Adipose tissue (tissue), 3 donors: ENCODE data around the gene NADK. TPM values are rescaled to one million over a fixed set of nuclear protein-coding genes. Genes with fewer than 3 reads are reported as not detected.

Experiments
- H3K27ac ChIP-seq: one replicate; pipeline ENCODE4 v1.5.1; 2013; ENCODE audit warnings: low read depth, low read length
- WGBS, 3 donors: extraction: QIAGEN DNeasy Blood & Tissue Kit; methylation state at CpG; one replicate each; pipeline ENCODE4 v1.1.7; 2013; 5-methylcytosine and 5-hydroxymethylcytosine counted together
- polyA plus RNA-seq, 3 donors: library from polyadenylated mRNA; stranded (reverse); fragments of 200-250 nt; gene quantifications; one replicate each; pipeline ENCODE4 v1.2.3, GENCODE V29; 2013
- donor health status: healthy with polysubstance abuse.
- donor health status: Bipolar disorder and iron deficiency.
- donor health status: healthy.

The NADK gene
- polyA plus RNA-seq, 3 donors = 33.2 to 131 (median 73.2) TPM

- 98 to 99% (median 98%) methylated on average over 4 of the region's 4 CpGs for WGBS, 3 donors
These were observed 4.4 kb downstream of the NADK start for GRCh38 chr1:1773874-1774273.

DNA sequence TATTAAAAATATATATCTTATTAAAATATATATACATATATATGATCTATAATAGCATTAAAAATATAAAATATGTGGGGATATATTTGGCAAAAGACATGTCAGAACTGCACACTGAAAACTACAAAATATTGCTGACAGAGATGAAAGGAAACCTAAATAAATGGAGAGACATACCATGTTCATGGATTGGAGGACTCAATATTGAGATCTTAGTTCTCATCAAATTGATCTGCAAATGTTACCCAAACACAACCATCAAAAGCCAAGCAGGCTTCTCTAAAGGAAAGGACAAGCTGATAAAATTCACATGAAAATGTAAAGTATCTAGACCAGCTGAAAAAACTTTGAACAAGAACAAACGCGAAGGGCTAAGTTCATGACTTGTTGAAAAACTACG lies 7.2 kb downstream of the NADK start:
- WGBS, 3 donors = 92 to 99% (median 95%) methylated on average over 3 of the region's 3 CpGs

More at GRCh38 chr1:1773874-1774273, 4.4 kb downstream of the NADK start:
- no peak overlapping the region for H3K27ac ChIP-seq

GRCh38 chr1:1770102-1770501 lies 8.2 kb downstream of the NADK start:
- H3K27ac ChIP-seq = no peak overlapping the region
- 95 to 100% (median 97%) methylated on average over 3 of the region's 3 CpGs for WGBS, 3 donors

More for the DNA sequence above, 7.2 kb downstream of the NADK start:
- no peak overlapping the region for H3K27ac ChIP-seq

GRCh38 chr1:1768249-1768992 lies 9.8 kb downstream of the NADK start:
- WGBS, 3 donors = 83 to 95% (median 93%) methylated on average over 7 of the region's 7 CpGs
- no peak overlapping the region for H3K27ac ChIP-seq

DNA sequence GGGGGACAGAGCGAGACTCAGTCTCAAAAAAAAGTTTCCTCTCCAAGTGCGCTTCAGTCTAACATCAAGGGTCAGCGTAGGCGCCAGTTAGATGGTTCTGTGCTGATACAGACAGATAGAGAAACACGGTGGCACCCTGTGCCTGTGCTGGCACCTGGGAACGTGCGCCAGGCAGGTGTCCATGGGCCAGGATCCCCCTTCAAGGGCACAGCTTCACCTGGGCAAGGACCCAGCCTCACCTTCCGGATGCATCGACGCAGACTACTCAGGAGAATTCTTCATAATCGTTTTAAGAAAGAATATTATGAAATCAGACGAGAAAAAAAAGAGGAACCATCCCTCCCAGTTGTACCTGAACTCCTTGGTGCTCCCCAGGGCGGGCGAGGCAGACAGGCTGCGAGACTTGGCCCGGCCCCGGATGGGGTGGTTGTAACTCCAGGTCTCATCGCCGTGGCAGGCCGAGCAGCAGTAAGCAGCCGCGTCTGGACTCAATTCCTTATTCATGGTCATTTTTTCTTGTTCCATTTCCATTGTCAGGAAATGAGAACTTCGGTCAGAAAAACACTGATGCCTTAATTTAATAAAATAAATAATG lies 13.3 kb downstream of the NADK start:
- H3K27ac ChIP-seq = no peak overlapping the region
- 64 to 84% (median 78%) methylated on average over 23 of the region's 23 CpGs for WGBS, 3 donors

GRCh38 chr1:1763657-1764621 lies 14.3 kb downstream of the NADK start:
- no peak overlapping the region for H3K27ac ChIP-seq
- WGBS, 3 donors = 58 to 74% (median 62%) methylated on average over 32 of the region's 32 CpGs

DNA sequence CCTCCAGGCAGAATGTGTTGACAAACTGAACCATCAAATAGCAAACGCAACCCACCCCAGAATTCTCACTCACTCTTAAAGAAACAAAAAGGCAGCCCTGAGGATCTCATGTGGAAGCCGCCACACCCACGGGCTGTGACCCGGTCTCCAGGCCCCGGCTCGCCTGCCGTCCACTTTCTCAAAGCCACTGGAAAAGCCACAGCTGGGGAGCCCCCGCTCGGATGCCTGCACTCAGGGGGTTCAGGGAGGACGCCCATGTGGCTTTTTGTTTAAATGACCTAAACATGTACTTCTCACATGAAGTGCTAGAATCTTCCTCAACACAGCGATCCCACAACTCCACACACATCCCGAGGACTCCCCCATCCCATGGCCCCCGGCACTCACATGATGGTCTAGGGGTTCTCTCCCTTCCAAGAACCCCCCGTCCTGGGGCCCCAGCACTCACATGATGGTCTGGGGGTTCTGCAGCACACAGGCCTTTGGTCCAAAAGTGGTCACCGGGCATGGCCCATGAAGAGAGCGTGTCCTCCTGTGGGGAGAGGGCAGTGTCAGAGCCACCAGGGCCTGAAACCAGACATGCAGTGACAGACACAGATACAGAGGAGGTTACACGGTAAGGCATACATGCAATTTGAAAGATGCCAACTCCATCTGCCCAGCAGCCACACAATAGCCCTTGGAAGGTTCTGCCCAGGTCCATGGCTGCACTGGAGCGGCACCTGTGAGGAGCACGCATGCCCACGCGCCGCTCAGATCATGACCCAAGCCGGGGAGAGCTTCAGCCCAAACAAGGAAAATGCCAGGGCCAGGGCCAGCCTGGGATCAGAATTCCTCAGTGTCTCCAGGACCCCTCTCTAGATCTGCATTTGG lies 16.5 kb downstream of the NADK start:
- H3K27ac ChIP-seq = no peak overlapping the region
- 93 to 96% (median 94%) methylated on average over 23 of the region's 23 CpGs for WGBS, 3 donors

DNA sequence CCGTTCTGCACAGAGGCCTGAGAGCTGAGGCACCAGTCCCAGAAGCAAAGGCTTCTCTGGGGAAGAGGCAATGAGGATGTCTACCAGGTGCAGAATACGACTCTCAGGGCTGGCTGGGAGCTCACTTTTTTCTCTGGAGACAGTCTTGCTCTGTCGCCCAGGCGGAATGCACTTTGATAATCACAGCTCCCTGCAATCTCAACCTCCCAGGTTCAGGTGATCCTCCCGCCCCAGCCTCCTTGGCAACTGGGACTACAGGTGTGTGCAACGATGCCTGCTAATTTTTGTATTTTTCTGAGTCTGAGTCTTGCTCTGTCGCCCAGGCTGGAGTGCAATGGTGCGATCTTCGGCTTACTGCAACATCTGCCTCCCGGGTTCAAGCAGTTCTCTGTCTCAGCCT lies 17.6 kb downstream of the NADK start:
- H3K27ac ChIP-seq = no peak overlapping the region
- WGBS, 3 donors = 94 to 96% (median 94%) methylated on average over 10 of the region's 10 CpGs

GRCh38 chr1:1760345-1760650 lies 18.0 kb downstream of the NADK start:
- no peak overlapping the region for H3K27ac ChIP-seq

GRCh38 chr1:1759456-1760344 lies 18.6 kb downstream of the NADK start:
- 86 to 91% (median 90%) methylated on average over 35 to 37 of the region's 37 CpGs for WGBS, 3 donors
- no peak overlapping the region for H3K27ac ChIP-seq

More at GRCh38 chr1:1760345-1760650, 18.0 kb downstream of the NADK start:
- 92 to 96% (median 94%) methylated on average over 20 of the region's 20 CpGs for WGBS, 3 donors

DNA sequence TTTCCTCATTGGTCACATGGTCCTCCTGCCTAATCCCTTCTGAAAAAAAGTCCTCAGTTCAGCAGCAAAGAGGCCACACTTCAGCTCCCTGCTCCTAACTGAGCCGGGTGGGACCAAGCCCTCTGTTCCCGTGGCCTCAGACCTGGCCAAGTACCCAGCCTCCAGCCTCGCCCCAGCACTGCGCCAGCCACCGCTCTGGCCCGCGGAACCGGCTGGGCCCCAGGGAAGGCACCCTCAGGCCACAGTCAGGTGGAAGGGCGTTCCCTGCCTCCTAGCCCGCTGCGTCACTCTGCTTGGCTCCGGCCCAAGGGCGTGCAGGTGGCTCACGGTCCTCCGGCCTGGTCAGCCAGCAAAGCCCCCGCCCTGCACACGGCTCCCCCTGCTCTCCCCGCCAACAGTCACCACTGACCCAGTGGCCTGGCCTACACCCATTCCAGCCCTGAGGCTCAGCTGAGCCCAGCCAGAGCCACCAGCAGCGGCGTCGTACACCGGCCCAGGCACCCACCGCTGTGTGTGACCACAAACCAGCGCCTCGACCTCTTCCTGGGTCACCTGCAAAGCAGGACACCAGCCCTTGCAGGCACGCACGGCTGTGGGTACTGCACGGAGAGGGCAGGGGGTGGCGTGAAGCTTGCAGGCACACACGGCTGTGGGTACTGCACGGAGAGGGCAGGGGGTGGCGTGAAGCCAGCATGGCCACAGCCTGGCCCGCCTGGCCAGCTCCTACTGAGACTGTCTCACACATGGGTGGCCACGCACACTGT lies 19.4 kb downstream of the NADK start:
- WGBS, 3 donors = 51 to 60% (median 53%) methylated on average over 34 of the region's 34 CpGs
- H3K27ac ChIP-seq = no peak overlapping the region

DNA sequence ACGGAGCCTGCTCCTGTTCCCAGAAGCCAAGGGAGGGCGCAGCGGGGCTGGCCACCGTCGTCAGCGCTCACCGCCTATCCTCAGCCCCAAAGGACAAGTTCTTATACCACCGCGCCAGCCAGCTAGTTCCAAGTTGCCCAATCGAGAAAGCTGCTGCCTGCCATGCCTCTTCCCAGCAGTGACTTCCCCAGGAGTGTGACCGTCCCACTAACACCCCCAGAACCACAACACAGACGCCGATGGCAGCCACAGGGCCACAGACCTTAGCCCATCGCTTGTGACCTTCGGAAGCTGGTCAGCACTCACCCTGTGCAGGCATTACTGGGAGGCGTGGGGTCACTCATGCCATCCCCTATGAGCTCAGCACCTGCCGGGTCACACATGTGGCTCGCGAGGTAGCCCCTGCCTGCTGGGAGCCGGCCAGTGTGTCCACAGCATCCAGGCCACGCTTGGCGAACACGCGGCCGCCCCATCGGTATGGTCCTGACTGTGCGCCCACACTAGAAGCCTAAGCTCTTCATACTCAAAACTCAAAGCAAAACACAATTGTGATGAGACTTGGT lies 20.1 kb downstream of the NADK start:
- WGBS, 3 donors = 79 to 86% (median 81%) methylated on average over 27 of the region's 27 CpGs
- H3K27ac ChIP-seq = no peak overlapping the region

DNA sequence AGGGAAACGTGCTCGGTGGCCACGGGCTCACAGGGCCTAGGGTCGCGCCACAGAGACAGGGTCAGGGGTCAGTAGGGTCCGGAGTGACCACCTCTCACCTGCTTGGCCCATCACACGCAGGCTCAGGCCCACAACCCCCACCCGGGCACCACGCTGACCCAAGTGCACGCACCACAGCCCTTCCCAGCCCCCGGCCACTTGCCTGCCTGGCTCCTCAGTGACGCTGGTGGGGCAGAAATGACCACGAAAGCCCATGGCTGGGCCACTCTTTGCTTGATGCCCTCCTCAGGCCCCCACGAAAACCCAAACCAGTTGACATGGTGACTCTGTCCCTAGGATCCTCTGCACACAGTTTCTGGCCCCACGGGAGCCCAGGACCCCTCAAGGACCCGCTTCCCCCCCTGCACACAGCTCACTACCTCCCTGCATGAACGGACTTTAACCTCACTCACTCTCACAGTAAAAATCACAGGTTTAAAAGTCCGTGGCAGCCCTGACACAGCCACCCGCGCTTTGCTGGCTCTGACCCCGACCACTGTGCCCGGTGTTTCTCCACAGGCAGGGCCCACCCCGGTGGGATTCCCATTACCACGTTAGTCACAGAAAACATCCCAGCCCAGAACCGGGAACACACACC lies 20.7 kb downstream of the NADK start:
- 85 to 94% (median 89%) methylated on average over 25 of the region's 25 CpGs for WGBS, 3 donors
- H3K27ac ChIP-seq = no peak overlapping the region

GRCh38 chr1:1756661-1757421 lies 21.4 kb downstream of the NADK start:
- WGBS, 3 donors = 89 to 91% (median 90%) methylated on average over 33 of the region's 33 CpGs
- no peak overlapping the region for H3K27ac ChIP-seq

DNA sequence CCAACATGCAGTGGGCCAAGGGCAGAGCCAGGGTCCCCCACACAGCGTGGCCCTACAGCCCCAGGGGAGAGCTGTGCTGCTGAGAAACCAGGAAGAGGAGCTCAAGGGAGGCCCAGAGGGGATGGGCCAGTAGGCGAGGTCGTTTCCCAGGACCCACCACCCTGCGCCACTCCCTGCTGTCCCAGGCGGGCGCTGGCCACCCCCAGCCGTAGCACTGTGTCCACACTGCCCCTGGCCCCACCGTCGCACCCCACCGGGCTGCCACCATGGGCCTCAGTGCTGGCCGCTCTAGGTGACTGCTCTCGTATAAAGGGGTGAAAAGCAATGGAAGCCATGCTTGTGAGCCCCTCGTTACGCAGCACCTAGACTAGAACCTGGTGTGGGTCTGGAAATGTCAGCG lies 22.4 kb downstream of the NADK start:
- no peak overlapping the region for H3K27ac ChIP-seq
- WGBS, 3 donors = 89 to 95% (median 91%) methylated on average over 14 to 15 of the region's 15 CpGs
